GM19025 (cell line): ENCODE measurements around the gene JMJD1C.

Experiments used
- ATAC-seq: cut with Tn5 transposase; IDR thresholded peaks from one replicate; pipeline ENCODE4 v1.9.1; 2021; ENCODE audit warnings: mild to moderate bottlenecking, low read depth, moderate library complexity; ENCODE audit not compliant: unreplicated experiment

JMJD1C gene

DNA sequence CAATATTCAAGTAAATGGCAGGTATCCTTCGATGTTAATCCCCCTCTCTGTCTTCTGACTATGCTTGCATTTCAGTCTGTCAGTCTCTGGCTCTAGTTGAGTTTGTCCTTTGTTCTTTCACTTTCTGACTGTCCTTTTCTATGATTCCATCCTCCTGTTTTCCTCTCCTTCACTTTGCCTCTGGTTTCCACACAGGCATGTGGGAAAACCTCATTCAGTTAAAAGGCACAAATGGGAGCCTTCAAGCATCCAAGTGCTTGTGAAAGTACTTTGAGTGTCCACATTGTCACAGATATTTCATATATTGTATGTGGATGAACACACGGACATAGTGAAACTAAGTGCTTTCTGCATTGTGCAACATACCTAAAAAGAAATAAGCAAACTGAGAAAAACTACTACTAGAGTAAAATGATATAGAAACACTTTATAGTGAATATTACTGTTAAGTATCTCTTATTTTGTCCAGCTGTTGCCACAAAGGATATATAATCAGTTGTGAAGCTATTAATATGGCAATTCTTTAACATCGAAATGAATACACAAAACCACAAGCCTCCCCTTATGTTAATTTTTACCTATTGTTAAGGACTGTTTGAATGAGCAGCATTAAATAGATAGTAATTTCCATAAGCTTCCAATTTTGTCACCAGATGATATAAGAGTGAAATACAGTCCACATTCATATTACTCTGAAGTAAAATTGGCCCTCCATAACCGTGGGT lies 260.9 kb downstream of the JMJD1C start:
- peak; percentile 47 for ATAC-seq

DNA sequence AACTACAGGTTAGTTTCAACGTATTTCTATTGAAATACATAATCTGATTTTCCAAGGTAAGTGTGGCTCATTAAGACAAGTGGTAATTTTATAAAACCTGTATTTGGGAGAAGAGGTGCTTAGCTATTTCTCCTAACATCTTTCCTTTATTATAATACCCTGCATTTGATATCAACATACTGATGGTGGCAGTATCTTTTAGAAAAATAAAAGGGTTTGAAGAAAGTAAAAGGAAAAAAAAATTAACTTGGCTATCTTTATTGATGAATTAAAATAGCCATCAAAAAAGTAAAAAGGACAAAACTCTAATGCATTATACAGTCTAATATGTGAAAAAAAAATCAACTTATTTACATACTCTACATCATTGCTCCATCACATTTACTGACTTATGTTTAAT lies 264.7 kb downstream of the JMJD1C start:
- no peak for ATAC-seq

DNA sequence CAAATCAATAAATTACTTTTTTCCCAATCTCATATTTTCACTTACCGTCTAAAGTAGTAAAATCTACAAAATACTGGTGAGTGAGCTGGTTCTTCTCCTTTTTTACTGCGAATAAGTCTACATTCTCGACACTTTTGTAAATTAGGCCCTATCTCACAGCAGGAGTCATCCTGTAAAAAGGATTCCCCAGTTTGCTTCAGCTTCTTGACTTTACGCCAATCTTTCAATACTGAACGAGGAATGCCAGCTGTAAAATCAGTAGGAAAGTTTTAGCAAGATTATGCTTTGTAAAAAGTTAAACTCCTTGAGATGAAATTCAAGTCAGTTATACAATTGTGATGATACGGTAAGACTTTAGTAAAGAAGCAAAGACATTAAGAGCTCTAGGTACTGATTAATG lies 265.3 kb downstream of the JMJD1C start:
- no peak for ATAC-seq

DNA sequence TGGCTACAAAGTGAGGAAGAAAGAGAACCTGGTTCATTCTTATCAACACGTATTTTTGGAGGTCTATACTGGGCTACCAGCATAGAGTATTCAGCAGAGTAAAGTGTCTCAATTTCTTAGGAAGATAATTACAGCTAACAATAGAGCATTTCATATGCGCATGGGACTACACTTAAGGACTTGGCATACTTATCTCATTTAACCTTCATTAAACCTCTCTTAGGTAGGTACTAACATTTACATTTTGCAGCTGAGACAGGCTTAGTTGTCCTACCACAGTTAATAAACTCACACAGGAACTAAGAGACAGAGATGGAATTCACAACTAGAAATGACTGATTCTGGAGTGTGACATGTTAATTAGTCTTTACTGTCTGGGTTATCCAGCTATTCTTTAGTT lies 266.1 kb downstream of the JMJD1C start:
- ATAC-seq, result no peak

DNA sequence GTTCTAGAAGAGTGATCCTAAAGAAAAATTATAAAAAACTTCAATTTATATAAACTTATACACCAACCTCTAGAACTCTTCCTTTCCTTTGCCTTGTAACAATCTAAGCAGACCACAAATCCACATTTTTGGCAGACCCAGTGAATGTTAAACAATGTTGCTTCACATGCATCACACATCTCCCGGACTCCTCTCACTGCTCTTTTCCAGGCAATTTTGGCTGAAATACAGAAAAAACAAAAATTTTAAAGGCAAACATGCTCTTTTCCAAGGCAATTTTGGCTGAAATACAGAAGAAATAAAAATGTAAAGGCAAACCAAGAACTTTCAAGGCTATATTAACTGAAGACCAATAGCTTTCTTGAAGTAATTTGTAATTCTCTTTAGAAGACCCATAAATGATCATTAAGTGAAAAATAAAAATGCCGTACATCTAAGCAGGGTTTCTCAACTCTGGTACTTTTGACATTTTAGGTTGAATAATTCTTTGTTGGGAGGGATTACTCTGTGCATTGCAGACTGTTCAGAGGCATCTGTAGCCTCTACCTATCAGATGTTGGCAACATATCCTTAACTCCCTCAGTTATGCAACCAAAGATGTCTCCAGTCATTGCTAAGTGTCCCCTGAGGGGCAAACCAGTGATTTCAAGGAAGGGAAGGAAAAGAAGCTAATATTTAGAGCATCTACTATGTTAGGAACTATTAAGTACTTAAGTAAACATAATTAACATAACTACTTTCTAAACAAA lies 268.3 kb downstream of the JMJD1C start:
- no peak for ATAC-seq

DNA sequence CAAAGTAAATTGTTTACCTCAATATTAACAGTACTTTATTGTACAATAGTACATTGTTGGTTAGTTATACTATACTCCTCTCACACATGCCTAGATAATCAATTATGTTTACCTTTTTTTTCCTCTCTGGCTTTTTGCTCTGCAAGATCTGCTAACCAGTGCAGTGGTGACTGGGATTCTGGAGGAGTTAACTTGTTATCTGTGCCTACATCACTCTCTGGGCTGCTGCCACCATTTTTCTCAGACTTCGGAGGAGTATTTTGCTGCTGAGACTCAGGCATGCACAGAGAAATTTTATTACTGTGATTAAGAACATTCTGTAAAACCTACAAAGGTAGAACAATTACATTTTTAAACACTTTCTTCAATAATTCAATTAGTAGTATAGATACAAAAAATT lies 273.0 kb downstream of the JMJD1C start:
- ATAC-seq, result no peak

DNA sequence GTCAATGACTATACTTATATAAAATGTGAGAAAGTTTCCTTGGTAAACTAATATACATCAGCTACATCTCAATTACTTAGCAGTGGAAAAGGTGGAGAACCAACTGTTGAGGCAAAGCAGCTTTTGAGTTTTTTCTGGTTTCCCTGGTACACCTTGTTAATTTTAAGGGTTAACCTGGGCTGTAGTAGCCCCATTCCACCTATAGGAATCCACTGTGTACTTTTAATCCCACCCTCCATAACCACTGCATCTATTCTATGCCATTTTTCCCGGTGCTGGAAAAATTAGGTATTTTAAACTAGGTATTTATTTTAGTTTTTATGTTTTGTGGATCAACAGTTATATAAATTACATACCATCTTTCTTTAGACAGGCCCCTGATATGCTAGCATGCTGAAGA lies 290.2 kb downstream of the JMJD1C start:
- ATAC-seq, result no peak

DNA sequence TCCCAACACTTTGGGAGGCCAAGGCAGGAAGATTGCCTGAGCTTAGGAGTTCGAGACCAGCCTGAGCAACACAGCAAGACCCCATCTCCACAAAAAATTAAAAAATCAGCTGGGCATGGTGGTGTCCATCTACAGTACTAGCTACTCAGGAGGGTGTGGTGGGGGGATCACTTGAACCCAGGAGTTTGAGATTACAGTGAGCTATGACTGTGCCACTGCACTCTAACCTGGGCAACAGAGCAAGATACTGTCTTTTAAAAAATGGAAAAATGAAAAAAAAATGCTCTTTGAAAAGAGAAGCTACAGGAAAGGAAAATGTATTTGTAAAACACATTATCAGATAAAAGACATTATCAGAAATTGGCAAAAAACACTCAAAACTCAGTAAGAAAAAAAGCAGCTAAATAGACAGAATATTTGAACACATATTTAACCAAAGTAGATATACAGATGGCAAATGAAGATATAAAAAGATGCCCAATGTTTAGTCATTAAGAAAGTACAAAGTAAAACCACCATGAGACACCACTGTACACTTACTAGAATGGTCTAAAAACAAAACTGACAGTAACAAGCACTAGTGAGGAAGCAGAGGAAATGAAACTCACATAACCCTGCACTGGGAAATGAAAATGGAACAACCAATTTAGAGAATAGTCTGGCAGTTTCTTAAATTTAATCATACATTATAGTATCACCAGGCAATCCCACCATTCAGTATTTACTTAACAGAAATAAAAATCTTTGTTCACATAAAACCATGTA lies 292.1 kb downstream of the JMJD1C start:
- peak; percentile 99 for ATAC-seq

DNA sequence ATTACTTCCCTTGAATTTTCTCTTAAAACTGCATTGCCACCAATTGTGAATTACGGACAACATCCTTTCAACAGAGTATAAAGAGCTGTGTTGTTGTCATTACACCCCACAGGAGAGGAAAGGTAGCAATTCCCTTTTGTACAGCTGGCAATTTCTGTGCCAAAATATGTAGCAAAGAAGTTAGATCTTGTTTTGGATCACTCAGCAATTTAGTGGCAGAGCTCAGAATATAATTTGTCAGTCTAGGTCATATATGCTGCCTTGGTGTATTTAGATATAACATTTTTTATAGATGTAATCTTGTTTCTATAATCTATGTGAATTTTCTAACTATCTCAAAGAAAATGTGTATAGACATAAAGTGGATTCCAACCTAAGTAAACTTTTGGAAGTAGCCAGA lies 293.9 kb downstream of the JMJD1C start:
- ATAC-seq, result no peak

DNA sequence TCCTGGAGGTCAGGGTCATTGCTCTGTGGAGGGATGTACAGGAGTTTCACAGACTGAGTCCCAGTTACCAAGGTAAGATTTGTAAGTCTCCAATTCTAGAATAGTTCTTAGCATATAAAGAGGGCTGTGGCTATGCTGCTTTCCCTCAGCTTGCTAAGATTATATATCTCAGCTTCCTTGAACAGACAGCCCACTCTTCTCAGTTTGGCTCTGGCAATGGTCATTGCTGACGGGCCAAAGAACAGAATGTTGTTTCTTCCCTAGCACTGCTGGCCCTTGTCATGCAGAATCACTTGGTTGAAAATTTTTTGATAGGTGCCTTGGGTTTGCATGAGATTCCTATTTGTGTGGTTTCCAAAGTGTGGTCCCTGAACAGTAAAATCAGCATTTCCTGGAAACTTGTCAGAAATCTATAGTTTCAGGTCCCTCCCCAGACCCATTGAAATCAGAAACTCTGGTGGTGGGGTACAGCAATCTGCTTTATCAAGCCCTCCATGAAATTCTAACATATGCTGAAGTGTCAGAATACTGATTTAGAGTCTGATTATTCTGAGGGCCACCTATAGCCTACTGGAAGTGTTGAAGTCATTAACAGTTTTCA lies 294.4 kb downstream of the JMJD1C start:
- ATAC-seq, result no peak

DNA sequence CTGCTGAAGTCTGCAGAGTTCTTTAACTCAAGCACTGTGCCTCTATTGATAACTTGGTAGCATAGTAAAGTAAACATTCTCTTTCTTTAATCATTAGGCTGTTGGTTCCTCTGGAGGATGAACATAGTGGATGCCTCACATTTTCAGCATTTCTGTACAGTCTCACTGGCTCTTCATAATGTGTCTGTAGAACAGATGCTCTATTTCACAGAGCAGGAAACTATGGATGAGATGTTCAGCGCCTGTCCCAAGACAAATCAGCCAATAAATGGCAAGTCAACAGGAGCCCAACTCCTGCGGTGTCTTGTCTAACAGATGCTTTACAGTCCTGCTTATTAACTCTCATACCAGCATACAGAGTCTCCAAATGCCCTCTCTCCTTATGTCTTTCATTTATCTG lies 296.2 kb downstream of the JMJD1C start:
- no peak for ATAC-seq

DNA sequence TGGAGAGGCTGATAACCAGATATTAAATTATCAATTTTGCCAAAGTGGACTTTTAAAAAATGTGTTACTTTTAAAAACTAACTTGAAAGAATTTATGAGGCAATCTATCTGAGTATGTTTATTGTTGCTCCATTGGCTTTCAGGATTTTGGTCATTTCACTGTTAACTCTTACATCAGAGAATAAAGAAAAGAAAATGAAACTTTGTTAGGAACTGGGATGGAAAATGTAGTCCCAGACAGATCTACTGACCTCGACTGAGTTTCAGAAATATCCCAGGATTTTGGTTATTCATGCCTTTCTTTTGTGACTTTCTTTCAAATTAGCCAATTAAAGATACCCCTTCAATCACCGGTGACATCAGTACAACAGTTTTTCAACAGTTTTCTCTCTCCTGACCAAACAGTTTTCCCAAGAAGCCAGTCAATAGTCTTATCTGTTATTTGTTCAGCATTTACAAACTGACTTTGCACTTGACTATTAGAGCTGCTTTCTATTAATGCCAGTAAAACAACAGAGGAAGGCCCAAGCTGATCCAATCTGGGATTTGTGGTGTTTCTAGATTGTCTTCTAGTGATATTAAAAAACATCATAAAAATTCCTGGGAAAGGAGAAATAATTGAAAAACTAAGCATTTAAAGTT lies 296.8 kb downstream of the JMJD1C start:
- no peak for ATAC-seq

DNA sequence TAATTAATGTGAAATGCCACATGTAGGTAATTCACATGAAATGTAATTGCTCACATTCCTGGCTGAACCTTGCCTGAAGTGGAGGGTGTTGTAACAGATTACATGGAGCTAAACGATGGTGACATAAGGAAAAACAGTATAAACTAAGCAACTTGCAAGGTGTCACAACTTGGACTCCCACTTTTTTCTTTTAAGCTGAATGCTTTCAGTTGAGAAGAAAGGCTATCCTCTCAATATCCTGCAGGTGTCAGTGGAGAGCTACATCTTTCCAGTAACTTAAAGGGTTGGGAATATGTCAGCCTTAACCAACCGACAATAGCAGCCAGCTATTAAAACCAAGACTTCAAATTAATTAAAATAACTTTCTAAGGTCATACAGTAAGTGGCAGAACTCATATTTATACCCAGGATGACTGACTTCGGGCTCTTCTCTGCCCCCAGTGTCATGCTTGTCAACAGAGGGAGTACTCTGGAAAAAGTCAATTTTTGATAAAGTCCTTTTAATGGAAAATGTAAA lies 299.0 kb downstream of the JMJD1C start:
- no peak for ATAC-seq

DNA sequence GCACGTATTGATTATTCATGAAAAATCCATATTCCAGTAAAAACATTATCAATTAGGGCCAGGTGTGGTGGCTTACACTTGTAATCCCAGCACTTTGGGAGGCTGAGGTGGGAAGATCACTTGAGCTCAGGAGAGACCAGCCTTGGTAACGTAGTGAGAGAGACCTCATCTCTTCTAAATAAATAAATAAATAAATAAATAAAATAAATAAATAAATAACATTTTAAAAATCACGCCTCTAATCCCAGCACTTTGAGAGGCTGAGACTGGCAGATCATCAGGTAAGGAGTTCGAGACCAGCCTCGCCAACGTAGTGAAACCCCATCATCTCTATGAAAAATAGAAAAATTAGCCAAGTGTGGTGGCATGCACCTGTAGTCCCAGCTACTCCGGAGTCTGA lies 300.5 kb downstream of the JMJD1C start:
- ATAC-seq, result no peak

DNA sequence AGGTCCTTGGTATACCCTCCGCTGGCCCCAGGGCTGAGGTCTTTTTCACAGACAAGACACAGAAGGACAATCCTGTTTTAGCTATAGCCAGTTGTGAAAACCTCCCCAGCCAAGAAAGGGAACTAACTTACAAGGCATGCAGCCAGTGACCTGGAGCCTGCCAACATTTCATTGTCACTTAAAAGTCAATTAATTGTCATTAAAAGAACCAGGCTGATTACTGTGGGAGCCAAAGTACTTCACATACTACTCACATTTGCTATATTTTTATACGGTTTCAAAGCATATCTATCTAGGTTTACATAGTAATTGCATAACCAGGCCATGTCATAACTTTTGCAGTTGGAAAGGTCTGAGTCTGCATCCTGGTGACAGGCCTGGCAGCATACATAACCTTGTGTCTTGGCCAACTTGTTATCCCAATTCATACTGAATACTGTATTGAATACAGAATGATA lies 301.6 kb downstream of the JMJD1C start:
- no peak for ATAC-seq

DNA sequence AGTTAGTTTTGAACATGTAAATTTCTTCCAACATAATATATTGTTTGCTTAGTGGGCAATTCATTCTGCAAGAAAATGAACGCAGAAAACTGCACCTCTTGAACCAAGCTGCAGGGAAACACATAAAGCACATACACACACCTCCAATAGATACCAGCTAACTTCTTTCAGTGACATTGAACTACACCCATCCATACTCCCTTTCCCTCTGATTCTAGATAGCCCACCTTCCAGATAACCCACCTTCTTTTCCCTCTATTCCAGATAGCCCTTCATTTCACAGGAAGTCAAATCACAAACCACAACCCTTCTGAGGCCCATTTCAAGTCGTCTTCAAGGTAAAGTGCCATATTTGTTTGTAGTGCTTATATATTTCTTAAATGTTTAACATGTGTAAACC lies 304.2 kb downstream of the JMJD1C start:
- ATAC-seq, result no peak

DNA sequence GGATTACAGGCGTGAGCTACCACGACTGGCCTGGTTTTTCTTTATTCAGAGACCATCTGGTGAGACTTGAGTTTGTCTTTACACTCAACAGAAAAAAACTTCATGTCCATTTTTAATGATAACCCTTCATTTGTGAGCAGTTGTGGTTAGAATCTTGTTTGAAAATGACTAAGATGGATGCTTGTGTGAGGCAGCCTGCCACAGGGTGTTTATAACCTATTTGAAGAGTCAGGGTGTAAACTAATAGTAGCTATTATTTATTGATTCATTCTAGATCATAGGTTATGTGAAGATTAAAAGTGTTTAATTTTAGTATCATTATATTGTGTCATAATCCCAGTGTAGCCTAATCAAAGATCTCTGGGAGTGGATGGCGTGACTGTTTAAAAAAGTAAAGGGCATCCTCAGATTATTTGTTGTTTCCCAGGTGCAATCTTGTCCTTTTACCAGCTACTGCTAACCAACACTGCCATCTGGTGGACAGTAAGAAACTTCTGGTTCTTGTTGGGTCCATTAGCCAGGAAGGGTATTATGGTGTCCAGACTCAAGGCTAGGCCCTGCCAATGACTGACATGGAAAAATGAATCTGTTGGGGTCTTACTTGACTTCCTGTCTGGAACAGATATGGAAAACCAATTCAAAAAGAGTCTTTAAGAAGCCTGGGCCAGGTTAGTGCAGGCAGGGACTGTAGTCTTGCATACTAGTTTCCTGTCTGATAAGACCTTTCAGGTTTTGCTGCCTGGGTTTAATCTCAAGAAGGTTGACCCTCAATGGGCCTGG lies 307.7 kb downstream of the JMJD1C start:
- peak; percentile 73 for ATAC-seq

DNA sequence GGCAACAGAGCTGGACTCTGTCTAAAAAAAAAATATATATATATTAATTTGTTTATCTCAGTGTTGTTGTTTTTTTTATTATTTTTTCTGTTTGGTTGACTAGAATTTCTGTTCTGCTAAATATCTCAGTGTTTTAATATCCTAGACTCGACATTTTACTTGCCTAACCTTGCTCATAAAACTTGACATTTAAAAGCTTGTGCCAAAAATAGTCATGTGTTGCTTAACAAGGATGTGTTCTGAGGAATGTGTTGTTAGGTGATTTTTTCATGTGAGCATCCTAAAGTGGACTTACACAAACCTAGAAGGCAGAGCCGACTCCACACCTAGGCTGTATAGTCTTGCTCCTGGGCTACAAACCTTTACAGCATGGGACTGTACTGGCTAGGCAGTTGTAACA lies 309.5 kb downstream of the JMJD1C start:
- no peak for ATAC-seq

DNA sequence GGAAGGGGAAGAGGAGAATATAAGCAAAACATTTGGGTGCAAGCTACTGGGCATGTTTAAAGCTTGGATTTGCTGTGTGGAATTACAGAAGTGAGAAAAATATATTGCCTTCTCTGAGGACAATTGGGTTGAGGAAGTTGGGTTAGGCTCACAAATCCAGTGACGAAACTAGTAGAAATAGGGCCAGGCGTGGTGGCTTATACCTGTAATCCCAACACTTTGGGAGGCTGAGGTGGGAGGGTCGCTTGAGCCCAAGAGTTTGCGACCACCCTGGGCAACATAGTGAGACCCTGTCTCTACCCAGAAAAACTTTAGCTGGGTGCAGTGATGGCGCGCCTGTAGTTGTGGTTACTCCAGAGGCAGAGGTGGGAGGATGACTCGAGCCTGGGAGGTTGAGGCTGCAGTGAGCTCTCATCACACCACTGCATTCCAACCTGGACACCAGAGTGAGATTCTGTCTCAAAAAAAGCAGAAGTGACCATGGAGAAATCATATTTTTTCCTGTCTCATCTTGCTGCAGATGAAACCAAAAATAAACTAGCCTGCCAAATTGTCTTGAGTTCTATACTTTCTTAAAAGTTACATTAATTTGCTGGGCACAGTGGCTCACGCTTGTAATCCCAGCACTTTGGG lies 310.3 kb downstream of the JMJD1C start:
- ATAC-seq, result no peak
